Measurements from ENCODE around the gene TUBD1.

Gene TUBD1

DNA sequence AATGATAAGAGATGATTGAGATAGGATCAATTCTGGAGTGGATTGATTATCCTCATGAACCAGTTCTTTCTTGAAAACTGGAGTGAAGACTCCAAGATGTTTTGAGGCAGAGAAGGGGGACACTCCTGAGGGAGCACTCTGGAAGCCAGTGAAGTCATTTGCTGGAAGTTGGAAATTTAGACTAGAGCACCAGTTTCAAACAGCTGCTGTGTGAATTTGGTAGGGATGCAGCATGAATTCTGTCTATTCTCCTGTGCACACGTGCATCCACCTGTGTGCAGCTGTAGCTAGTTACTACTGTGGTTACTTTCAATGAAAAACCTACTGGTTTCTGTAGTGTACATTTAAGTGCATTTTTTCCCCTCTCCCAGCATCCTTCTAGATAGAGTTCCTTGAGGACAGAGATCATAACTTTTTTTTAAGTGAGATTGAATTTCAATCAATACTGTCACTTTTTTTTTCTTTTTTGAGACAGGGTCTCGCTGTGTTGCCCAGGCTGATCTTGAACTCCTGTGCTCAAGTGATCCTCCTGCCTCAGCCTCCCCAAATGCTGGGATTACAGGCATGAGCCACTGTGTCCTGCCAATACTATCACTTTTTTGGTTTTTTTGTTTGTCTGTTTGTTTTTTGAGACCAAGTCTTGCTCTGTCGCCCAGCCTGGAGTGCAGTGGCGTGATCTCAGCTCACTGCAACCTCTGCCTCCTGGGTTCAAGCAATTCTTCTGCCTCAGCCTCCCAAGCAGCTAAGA is 65.9 kb downstream of the TUBD1 start:
- Histone ChIP-seq H3K27ac (ENCODE audit: low read depth, low read length) (no peak overlapping the region), H3K36me3 (ENCODE audit: control insufficient read depth in 1 of 2, insufficient read depth in 2 of 2, low read length in 2 of 2) (peaks cover 0 to 5% of the 10 kb centered on the region in 2 donors), H3K9ac (ENCODE audit: low read depth in 1 of 2, low read length in 2 of 2) (peak overlapping the region in 1 of 2 donors; percentile 78)

DNA sequence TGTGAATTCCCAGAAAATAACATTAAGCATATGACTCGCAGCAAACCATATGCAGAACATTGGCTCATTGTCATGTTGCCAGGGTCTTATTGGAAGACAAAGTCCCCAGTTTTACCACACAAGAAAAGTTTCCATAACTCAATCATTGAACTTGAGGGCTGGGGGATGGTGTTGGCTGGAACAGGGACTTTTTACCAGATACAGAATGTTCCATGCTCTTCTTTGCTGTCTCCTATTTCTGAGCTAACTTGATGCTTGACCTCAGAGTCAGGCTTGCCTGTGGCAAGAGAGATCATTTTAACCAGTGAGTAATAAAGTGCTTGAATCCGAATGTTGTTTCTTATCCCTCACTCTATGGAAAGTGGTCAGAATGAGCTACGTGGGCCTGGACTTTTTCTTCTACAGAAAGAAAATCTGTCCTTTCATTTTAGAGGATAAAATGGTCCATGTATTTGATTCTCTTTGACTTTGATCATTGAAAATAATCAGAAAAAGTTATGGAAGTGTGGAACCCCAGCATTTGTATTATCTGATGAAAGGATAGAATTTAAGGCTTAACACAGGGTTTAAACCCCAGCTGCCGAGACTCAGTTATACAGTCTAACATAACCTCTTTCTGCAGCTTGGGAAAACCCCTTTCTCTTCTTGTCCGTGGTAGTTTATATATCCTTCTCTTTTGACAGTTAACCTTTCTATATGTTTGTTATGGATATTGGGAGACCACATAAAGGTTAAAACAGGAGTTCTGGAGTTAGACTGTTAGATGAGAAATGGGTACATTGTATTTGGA is 67.0 kb downstream of the TUBD1 start:
- peaks cover 0 to 5% of the 10 kb centered on the region in 2 donors for H3K36me3 ChIP-seq (ENCODE audit: control insufficient read depth in 1 of 2, insufficient read depth in 2 of 2, low read length in 2 of 2)
- H3K4me1 ChIP-seq (ENCODE audit: control insufficient read depth in 1 of 2, insufficient read depth in 2 of 2, low read length in 2 of 2) = peaks cover 32 to 43% of the 10 kb centered on the region in 2 donors
- H3K9me3 ChIP-seq (ENCODE audit: control insufficient read depth in 1 of 2, low read length in 2 of 2) = no peaks in the 10 kb centered on the region
- H3K9ac ChIP-seq (ENCODE audit: low read depth in 1 of 2, low read length in 2 of 2) = no peak overlapping the region
- no peak overlapping the region for H3K4me3 ChIP-seq (ENCODE audit: low read depth in 1 of 2, low read length in 2 of 2)
- H3K27ac ChIP-seq (ENCODE audit: low read depth, low read length) = peak overlapping the region; percentile 8
- H3K27me3 ChIP-seq (ENCODE audit: control insufficient read depth in 1 of 2, insufficient read depth in 2 of 2, low read length in 2 of 2) = no peaks in the 10 kb centered on the region

More for the DNA sequence above, 65.9 kb downstream of the TUBD1 start:
- Histone ChIP-seq H3K9me3 (ENCODE audit: control insufficient read depth in 1 of 2, low read length in 2 of 2) (no peaks in the 10 kb centered on the region), H3K27me3 (ENCODE audit: control insufficient read depth in 1 of 2, insufficient read depth in 2 of 2, low read length in 2 of 2) (no peaks in the 10 kb centered on the region), H3K4me1 (ENCODE audit: control insufficient read depth in 1 of 2, insufficient read depth in 2 of 2, low read length in 2 of 2) (peaks cover 35 to 50% of the 10 kb centered on the region in 2 donors), H3K4me3 (ENCODE audit: low read depth in 1 of 2, low read length in 2 of 2) (no peak overlapping the region)

DNA sequence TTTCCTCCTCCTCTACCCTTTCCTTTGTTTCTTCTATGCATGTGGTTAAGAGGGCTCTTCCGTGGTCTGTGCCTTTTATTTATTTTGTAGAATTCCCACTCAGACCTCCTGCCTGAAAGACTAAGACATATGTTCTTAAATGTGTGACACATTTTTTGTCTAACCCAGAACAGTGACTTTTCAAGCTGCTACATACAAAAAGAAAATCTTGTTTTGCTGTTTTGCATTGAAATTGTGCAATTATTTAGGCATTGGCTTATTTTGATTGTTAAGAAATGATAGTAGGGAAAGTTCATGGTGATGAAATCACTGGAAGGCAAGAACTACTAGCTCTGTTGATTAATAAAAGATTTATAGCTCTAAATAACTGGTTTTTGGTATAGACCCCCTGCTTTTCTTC is 76.8 kb downstream of the TUBD1 start:
- Histone ChIP-seq H3K27me3 (ENCODE audit: control insufficient read depth in 1 of 2, insufficient read depth in 2 of 2, low read length in 2 of 2) (no peaks in the 10 kb centered on the region), H3K36me3 (ENCODE audit: control insufficient read depth in 1 of 2, insufficient read depth in 2 of 2, low read length in 2 of 2) (peaks cover 15 to 31% of the 10 kb centered on the region in 2 donors), H3K9me3 (ENCODE audit: control insufficient read depth in 1 of 2, low read length in 2 of 2) (no peaks in the 10 kb centered on the region), H3K9ac (ENCODE audit: low read depth in 1 of 2, low read length in 2 of 2) (no peak overlapping the region), H3K27ac (ENCODE audit: low read depth, low read length) (no peak overlapping the region), H3K4me3 (ENCODE audit: low read depth in 1 of 2, low read length in 2 of 2) (no peak overlapping the region), H3K4me1 (ENCODE audit: control insufficient read depth in 1 of 2, insufficient read depth in 2 of 2, low read length in 2 of 2) (peaks cover 2 to 9% of the 10 kb centered on the region in 2 donors)

DNA sequence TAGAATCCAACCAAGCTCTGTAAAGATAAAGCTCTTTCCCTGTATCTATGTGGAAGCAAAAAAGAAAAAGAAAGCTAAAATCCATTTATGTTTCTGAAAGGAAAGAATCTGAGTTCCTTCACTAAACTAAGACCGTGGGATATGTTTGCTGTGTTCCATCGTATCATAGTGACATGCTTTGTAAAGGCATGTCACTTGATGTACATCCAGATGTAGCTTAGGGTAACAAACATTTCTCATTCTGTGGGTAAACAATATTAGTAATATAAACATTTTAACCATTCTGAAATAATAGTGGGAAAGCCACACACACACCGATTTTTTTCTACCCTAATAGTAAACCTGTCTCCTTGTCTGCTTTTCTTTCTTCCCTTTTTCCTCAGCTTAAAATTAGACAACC is 78.1 kb downstream of the TUBD1 start:
- Histone ChIP-seq H3K4me1 (ENCODE audit: control insufficient read depth in 1 of 2, insufficient read depth in 2 of 2, low read length in 2 of 2) (peaks cover 2 to 9% of the 10 kb centered on the region in 2 donors), H3K27me3 (ENCODE audit: control insufficient read depth in 1 of 2, insufficient read depth in 2 of 2, low read length in 2 of 2) (no peaks in the 10 kb centered on the region), H3K27ac (ENCODE audit: low read depth, low read length) (no peak overlapping the region), H3K4me3 (ENCODE audit: low read depth in 1 of 2, low read length in 2 of 2) (no peak overlapping the region), H3K9ac (ENCODE audit: low read depth in 1 of 2, low read length in 2 of 2) (peak overlapping the region in 1 of 2 donors; percentile 4), H3K36me3 (ENCODE audit: control insufficient read depth in 1 of 2, insufficient read depth in 2 of 2, low read length in 2 of 2) (peaks cover 8 to 34% of the 10 kb centered on the region in 2 donors), H3K9me3 (ENCODE audit: control insufficient read depth in 1 of 2, low read length in 2 of 2) (no peaks in the 10 kb centered on the region)

DNA sequence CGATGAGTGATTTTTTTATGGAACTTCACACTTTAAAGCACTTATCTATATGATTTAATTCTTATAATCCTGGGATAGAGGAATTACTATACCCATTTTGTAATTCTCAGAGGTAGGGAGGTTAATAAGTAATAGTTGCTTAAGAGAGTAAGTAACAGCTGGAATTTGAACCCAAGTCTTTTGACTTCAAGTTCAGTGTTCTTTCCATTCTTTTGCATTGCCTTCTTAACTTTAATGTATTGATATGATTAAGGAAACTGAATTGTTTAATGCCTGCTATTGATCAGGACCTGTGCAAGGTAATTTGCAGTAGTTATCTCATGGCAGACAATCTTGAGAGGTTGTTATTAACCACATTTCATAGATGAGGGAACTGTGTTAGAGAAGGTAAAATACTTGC is 78.5 kb downstream of the TUBD1 start:
- Histone ChIP-seq H3K4me3 (ENCODE audit: low read depth in 1 of 2, low read length in 2 of 2) (no peak overlapping the region), H3K36me3 (ENCODE audit: control insufficient read depth in 1 of 2, insufficient read depth in 2 of 2, low read length in 2 of 2) (peaks cover 8 to 36% of the 10 kb centered on the region in 2 donors), H3K27ac (ENCODE audit: low read depth, low read length) (no peak overlapping the region), H3K27me3 (ENCODE audit: control insufficient read depth in 1 of 2, insufficient read depth in 2 of 2, low read length in 2 of 2) (no peaks in the 10 kb centered on the region), H3K4me1 (ENCODE audit: control insufficient read depth in 1 of 2, insufficient read depth in 2 of 2, low read length in 2 of 2) (peaks cover 2 to 9% of the 10 kb centered on the region in 2 donors), H3K9me3 (ENCODE audit: control insufficient read depth in 1 of 2, low read length in 2 of 2) (no peaks in the 10 kb centered on the region), H3K9ac (ENCODE audit: low read depth in 1 of 2, low read length in 2 of 2) (peak overlapping the region in 1 of 2 donors; percentile 4)

DNA sequence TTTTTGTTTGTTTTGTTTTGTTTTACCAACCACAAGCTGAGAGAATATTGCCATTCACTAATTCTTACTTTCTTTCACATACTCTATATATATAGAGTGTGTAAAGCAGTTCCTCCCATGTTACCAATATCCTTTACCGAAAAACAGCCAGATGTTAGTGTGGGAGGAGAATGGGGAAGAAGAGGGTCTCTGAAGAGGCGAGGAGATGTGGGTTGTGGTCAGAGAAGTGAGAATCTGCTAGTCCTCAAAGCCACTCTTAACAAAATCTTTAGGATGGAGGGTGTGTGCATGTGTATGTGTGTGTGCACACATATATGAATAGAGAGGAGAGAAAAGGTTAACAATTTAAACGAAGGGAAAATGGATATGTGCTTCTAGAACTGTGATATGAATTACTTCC is 80.6 kb downstream of the TUBD1 start:
- H3K4me3 ChIP-seq (ENCODE audit: low read depth in 1 of 2, low read length in 2 of 2) = no peak overlapping the region
- peaks cover 8 to 36% of the 10 kb centered on the region in 2 donors for H3K36me3 ChIP-seq (ENCODE audit: control insufficient read depth in 1 of 2, insufficient read depth in 2 of 2, low read length in 2 of 2)
- H3K9me3 ChIP-seq (ENCODE audit: control insufficient read depth in 1 of 2, low read length in 2 of 2) = no peaks in the 10 kb centered on the region
- H3K4me1 ChIP-seq (ENCODE audit: control insufficient read depth in 1 of 2, insufficient read depth in 2 of 2, low read length in 2 of 2) = peaks cover 2 to 9% of the 10 kb centered on the region in 2 donors
- H3K27me3 ChIP-seq (ENCODE audit: control insufficient read depth in 1 of 2, insufficient read depth in 2 of 2, low read length in 2 of 2) = no peaks in the 10 kb centered on the region
- no peak overlapping the region for H3K27ac ChIP-seq (ENCODE audit: low read depth, low read length)
- no peak overlapping the region for H3K9ac ChIP-seq (ENCODE audit: low read depth in 1 of 2, low read length in 2 of 2)

DNA sequence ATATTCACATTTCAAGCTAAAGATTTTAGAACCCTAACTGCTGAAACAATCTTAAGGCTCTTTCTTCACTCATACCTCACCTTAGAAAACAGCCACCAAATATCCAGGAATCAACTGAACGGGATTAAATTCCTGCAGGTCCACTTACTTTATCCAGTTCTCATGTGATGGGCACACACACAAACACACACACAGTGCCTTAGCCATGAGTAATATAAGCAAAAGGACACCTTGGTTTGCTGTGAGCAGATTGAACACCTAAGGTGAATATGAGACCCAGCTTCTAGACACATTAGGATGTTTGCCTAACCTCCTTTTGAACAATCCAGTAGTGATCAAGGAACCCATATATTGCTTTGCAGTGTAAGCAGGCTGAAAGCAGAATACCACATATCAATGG is 81.5 kb downstream of the TUBD1 start:
- H3K4me1 ChIP-seq (ENCODE audit: control insufficient read depth in 1 of 2, insufficient read depth in 2 of 2, low read length in 2 of 2) = peaks cover 2 to 9% of the 10 kb centered on the region in 2 donors
- no peaks in the 10 kb centered on the region for H3K27me3 ChIP-seq (ENCODE audit: control insufficient read depth in 1 of 2, insufficient read depth in 2 of 2, low read length in 2 of 2)
- no peaks in the 10 kb centered on the region for H3K9me3 ChIP-seq (ENCODE audit: control insufficient read depth in 1 of 2, low read length in 2 of 2)
- H3K4me3 ChIP-seq (ENCODE audit: low read depth in 1 of 2, low read length in 2 of 2) = no peak overlapping the region
- peaks cover 8 to 35% of the 10 kb centered on the region in 2 donors for H3K36me3 ChIP-seq (ENCODE audit: control insufficient read depth in 1 of 2, insufficient read depth in 2 of 2, low read length in 2 of 2)
- no peak overlapping the region for H3K27ac ChIP-seq (ENCODE audit: low read depth, low read length)
- no peak overlapping the region for H3K9ac ChIP-seq (ENCODE audit: low read depth in 1 of 2, low read length in 2 of 2)

DNA sequence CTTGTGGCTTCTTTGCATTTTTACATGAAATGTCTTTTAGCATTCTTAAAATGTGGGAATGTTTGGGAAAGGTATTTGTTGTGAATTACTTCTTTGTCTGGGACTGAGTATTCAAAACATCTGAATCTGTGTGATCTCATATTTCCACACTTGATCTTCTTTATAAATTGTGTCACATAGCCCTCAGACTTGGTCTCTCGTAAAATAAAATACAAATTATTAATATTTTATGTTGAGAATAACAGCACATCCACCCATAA is 81.9 kb downstream of the TUBD1 start:
- Histone ChIP-seq H3K27me3 (ENCODE audit: control insufficient read depth in 1 of 2, insufficient read depth in 2 of 2, low read length in 2 of 2) (no peaks in the 10 kb centered on the region), H3K9me3 (ENCODE audit: control insufficient read depth in 1 of 2, low read length in 2 of 2) (no peaks in the 10 kb centered on the region), H3K4me3 (ENCODE audit: low read depth in 1 of 2, low read length in 2 of 2) (no peak overlapping the region), H3K4me1 (ENCODE audit: control insufficient read depth in 1 of 2, insufficient read depth in 2 of 2, low read length in 2 of 2) (peaks cover 2 to 9% of the 10 kb centered on the region in 2 donors), H3K36me3 (ENCODE audit: control insufficient read depth in 1 of 2, insufficient read depth in 2 of 2, low read length in 2 of 2) (peaks cover 8 to 31% of the 10 kb centered on the region in 2 donors), H3K9ac (ENCODE audit: low read depth in 1 of 2, low read length in 2 of 2) (no peak overlapping the region), H3K27ac (ENCODE audit: low read depth, low read length) (no peak overlapping the region)

All from duodenal mucosa (tissue), 2 donors.